GM12872 (cell line): ENCODE measurements around the gene NTN3.
A peak's percentile ranks its signal among the peaks of the same experiment; 100 is the strongest.

ENCODE experiments used
- TF ChIP-seq, protein P1 (sequence below): IDR thresholded peaks from 3 replicates; pipeline ENCODE4 v1.5.1; 2011; ENCODE audit warnings: low read depth, mild to moderate bottlenecking, low read length, moderate library complexity; ENCODE audit not compliant: insufficient read depth

NTN3 gene

DNA sequence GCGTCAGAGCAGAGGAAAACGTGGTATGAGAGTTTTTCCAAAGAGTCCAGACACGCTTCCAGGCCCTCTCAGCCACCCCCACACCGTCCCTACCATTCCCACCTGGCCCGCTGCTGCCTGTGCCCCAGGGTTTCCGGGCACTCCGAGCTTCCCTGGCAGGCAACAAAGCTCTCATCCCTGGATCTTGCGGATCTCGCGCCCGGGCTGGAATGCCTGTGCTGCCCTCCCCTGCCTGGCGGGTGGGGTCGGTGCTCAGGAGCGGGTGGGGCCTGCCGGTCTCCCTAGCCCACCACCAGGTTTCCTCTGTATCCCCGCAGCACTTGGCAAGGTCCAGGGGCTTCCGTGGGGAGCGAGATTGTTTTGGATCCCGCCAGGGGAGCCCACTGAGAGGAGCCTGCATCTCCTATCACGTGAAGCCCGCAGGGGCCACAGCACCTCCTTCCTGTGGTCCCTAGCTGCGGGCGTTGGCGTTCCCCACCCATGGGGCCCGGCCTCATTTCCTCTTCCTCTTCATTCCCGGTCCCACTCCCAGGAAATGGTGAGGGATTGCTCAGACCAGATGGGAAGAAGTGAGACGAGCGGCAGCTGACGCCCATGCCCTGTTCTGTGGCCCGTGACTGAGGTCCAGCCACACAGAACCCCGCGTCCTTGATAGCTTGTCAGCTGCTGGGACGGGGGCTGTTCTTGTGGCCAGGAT is 14.9 kb downstream of the NTN3 start:
- TF ChIP-seq, protein P1, sequence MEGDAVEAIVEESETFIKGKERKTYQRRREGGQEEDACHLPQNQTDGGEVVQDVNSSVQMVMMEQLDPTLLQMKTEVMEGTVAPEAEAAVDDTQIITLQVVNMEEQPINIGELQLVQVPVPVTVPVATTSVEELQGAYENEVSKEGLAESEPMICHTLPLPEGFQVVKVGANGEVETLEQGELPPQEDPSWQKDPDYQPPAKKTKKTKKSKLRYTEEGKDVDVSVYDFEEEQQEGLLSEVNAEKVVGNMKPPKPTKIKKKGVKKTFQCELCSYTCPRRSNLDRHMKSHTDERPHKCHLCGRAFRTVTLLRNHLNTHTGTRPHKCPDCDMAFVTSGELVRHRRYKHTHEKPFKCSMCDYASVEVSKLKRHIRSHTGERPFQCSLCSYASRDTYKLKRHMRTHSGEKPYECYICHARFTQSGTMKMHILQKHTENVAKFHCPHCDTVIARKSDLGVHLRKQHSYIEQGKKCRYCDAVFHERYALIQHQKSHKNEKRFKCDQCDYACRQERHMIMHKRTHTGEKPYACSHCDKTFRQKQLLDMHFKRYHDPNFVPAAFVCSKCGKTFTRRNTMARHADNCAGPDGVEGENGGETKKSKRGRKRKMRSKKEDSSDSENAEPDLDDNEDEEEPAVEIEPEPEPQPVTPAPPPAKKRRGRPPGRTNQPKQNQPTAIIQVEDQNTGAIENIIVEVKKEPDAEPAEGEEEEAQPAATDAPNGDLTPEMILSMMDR: no peak

DNA sequence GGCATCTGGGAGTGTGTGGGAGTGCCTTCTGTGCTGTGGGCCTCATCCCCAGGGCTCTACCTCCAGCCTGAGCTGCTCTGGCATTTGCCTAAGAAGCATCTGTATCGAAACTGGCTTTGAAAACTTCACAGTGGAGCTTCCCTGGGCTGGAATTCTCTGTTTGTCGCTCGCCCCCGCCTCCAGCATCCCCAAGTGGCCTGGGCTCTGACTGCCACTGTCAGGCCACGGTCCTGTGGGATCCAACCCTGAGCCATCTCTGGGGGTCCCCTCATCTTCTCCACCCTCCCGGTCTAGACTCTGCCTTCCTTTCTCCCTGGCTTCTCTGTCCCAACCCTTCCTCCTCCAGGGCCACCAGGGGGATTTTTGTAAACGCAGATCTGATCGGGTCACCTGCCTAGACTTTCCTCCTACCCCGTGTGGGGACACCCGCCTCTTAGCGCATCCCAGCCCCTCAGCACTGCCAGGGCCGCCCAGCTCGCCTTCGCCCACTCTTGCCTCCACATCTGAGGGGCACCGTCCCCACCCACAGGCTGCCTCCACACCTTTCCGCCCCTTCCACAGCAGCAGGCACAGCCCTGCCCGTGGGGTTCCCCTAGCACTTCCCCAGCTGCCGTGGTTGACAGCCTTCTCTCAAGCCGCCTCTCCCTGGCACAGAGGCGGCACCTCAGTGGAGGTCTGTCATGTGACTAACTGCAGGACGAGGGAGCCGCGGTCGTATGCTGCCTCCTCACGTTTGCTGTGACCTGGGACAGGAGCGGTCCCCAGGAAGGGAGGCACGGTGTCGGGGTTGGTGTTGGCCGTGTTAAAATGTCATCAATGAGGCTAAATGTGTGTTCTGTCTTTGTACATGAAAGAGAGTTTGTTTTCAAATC is 15.8 kb downstream of the NTN3 start:
- TF ChIP-seq, protein P1: peak; percentile 53; the same call in 2 of the 3 replicates

DNA sequence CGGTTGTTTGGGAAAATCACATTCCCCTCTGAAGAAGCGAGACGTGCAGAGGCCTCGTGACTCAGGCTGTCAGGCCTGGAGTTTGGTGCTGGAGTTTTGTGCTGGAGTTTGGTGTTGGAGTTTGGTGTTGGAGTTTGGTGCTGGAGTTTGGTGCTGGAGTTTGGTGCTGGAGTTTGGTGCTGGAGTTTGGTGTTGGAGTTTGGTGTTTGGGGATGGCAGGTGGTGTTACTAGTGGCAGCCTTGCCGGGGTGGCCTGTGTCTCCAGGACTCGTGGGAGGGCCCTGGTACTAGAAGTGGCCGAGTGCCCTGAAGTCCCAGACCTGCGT is 16.4 kb downstream of the NTN3 start:
- TF ChIP-seq, protein P1: no peak

DNA sequence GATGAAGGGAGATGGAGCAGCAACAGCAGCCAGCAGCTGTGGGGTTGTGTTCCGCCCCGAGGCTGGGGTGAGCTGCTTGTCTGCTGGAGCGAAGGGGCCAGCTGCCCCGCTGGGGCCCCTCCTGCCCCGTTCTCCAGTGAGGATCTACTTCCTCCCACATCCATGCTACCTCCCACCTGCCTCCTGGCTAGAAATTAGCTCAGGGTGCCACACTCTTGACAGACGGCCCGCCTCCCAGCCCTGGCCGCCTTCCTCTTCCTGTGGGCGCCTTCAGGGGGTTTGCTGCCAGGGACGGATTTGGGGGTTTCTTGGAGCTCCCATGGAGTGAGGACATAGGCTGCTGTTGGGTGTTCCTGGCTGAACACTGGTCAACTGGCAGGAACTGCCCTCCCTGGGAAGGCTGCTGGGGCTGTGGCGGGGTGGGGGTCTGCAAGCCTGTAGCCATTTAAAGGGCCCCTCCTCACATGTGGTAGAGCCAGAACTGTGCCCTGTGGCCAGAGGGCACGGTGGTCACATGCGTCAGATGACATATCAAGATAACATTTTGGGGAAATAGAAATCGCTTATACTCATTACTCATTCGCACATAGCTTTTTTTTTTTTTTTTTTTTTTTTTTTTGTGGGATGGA is 16.9 kb downstream of the NTN3 start:
- TF ChIP-seq, protein P1: no peak

DNA sequence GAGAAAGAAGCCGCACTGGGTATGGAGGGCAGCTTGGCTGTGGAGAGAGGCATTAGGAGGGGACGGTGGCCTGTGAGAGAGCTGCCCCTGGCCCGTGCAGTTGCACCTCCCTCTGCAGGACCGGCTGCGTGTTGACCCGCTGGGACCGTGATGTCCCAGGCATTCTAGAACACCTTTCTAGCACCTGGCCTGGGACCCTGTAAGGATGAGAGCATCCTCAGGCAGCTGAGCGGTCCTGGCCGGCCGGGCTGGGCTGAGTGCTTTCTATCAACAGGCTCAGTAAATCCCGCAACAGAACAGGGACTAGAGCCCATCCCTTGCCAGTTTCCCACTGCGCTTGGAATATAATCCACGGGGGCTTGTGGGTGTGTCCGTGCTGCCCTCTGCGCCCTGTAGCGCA is 18.5 kb downstream of the NTN3 start:
- TF ChIP-seq, protein P1: no peak

DNA sequence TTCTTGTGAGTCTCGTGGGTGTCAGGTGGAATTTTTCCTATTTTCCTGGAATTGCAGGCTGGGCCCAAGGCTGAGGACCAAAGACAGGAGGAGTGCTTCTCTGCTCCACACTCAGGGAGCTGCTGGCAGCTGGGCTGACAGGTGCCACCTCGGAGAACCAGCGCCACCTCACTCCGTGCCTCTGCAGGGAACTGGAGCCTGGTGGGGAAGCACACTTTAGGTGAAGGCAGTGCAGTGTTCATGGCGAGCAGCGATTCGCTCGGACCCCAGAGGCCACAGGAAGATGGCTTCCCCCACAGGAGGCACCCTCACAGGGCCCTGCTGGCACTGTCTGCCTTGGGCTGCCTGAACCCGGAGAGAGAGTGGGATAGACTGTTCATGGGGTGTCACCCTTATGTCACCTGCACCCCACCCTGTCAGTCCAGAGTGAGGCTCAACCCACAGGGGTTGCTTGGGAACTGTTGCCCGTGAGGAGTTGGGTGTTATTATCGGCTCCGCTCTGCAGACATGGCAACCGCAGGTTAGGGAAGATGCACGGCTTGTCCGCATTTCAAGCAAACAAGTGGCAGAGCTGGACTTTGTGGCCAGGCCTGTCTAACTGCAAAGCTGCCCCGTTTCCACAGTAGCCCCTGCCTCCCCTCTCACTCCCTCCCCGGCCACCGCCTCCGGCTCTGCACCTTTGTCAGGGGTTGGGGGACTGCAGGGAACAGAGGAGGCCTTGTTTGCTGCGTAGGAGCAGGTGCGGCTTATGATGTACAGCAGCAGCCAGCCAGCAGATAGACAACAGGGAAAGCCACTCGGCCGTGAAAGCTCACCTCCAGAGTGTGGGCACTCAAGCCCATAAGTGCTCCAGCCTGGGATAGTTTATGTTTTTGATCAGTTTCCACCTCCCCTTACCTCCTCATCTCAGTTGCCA is 19.4 kb downstream of the NTN3 start:
- TF ChIP-seq, protein P1: no peak
